ENCODE measurements around the gene SMIM20.

DNA sequence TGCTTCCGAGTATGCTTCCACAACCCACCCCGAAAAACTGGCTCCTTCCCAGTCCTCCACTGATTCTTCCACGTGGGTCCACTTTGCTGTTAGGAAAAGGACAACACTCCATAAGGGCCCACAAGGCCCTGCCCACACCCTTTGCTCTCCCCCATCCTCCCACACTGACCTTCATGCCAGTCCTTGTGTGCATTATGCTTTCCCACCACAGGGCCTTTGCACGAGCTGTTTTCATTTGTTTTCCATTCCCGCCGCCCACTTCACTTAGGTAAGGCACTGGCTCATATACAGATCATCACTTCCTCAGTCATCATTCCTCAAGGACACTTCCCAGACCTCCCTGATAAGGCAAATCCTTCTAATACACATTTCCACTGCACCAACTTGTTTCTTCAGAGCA is 34.4 kb upstream of the SMIM20 start:
- TF ChIP-seq, protein P1, sequence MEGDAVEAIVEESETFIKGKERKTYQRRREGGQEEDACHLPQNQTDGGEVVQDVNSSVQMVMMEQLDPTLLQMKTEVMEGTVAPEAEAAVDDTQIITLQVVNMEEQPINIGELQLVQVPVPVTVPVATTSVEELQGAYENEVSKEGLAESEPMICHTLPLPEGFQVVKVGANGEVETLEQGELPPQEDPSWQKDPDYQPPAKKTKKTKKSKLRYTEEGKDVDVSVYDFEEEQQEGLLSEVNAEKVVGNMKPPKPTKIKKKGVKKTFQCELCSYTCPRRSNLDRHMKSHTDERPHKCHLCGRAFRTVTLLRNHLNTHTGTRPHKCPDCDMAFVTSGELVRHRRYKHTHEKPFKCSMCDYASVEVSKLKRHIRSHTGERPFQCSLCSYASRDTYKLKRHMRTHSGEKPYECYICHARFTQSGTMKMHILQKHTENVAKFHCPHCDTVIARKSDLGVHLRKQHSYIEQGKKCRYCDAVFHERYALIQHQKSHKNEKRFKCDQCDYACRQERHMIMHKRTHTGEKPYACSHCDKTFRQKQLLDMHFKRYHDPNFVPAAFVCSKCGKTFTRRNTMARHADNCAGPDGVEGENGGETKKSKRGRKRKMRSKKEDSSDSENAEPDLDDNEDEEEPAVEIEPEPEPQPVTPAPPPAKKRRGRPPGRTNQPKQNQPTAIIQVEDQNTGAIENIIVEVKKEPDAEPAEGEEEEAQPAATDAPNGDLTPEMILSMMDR (IDR thresholded peaks at IDR 0.05): no peak
- no peak for TF ChIP-seq POLR2A (IDR thresholded peaks at IDR 0.05)
